GM12878 (cell line): ENCODE results near the gene FFAR2. TPM values are rescaled to one million over a fixed set of nuclear protein-coding genes. Genes with fewer than 3 reads are reported as not detected.

Source experiments
- ATF7 ChIP-seq: fragments of 450-650 bp; IDR thresholded peaks from 2 replicates; pipeline ENCODE4 v1.6.1; 2016; ENCODE audit warnings: low read depth, mild to moderate bottlenecking
- BACH1 ChIP-seq: fragments of 450-650 bp; IDR thresholded peaks from 2 replicates; pipeline ENCODE4 v1.6.1; 2017; ENCODE audit warnings: mild to moderate bottlenecking, borderline replicate concordance
- CHD1 ChIP-seq: IDR thresholded peaks from 2 replicates; pipeline ENCODE4 v1.6.1; 2012; ENCODE audit warnings: low read depth, low read length, improper control_type of control experiment
- CUX1 ChIP-seq: IDR thresholded peaks from 2 replicates; pipeline ENCODE4 v1.6.1; 2012; ENCODE audit warnings: improper control_type of control experiment, low read depth, low read length; ENCODE audit not compliant: insufficient replicate concordance
- EZH2 ChIP-seq: IDR thresholded peaks from 2 replicates; pipeline ENCODE4 v1.6.1; 2012; ENCODE audit warnings: low read depth, mild to moderate bottlenecking, control low read depth, inconsistent platforms, low read length, borderline replicate concordance; ENCODE audit not compliant: control insufficient read depth
- NBN ChIP-seq: fragments of 450-650 bp; IDR thresholded peaks from 2 replicates; pipeline ENCODE4 v1.6.1; 2016
- RUNX3 ChIP-seq: IDR thresholded peaks from 2 replicates; pipeline ENCODE4 v1.6.1; 2012; ENCODE audit warnings: low read length, inconsistent platforms
- STAT1 ChIP-seq: fragments of 450-650 bp; conservative IDR thresholded peaks from 2 replicates; pipeline ENCODE4 v1.6.1; 2014; ENCODE audit warnings: antibody characterized with exemption, mild to moderate bottlenecking
- TARDBP ChIP-seq: IDR thresholded peaks from 2 replicates; pipeline ENCODE4 v1.6.1; 2016; ENCODE audit warnings: borderline replicate concordance
- polyA plus RNA-seq, 11 experiments: library from polyadenylated mRNA; depleted of rRNA in 4 of 11; unstranded in 6 of 11; stranded (reverse) in 5 of 11; fragments of >200 nt; fragmentation: Nextera tagmentation in 4 of 11; fragmentation: Illumina TruSeq in 1 of 11; extraction: Ambion mirVana in 4 of 11; extraction: Trizol in 1 of 11; gene quantifications; 1 replicate in 1 of 11; 2 replicates in 10 of 11; pipeline versions ENCODE4 v1.2.1 to v1.2.3, GENCODE V29; 2011 to 2016; ENCODE audit warnings: inconsistent platforms in 2 of 11, missing spikeins in 2 of 11, low read depth in 1 of 11
- total RNA-seq, 4 experiments: library from RNA; depleted of rRNA in 3 of 4; stranded (reverse); fragments of >200 nt in 3 of 4; fragmentation: Illumina TruSeq in 1 of 4; extraction: Trizol in 1 of 4; gene quantifications; 2 replicates each; pipeline versions ENCODE4 v1.2.1 to v1.2.3, GENCODE V29; 2013 to 2021

FFAR2 gene
- total and polyA plus RNA-seq, 10 of the 15 experiments (the other 5 are each of a cell fraction or from before 2014, with no cell fraction given): 0.05 to 4.0 (median 2.1) TPM

GRCh38 chr19:35491836-35492360 lies 43.8 kb downstream of the FFAR2 start (continued):
- TF ChIP-seq CUX1 (no peak), CHD1 (no peak), NBN (no peak), BACH1 (no peak), STAT1 (no peak), ATF7 (no peak), EZH2 (no peak), TARDBP (no peak), RUNX3 (no peak)
